ENCODE data around the gene TSBP1.
"Not testable (repeated sequence)": the region's sequence is repeated elsewhere in the genome, so short reads cannot be mapped to it uniquely, and the experiment has no call there.

The TSBP1 gene

DNA sequence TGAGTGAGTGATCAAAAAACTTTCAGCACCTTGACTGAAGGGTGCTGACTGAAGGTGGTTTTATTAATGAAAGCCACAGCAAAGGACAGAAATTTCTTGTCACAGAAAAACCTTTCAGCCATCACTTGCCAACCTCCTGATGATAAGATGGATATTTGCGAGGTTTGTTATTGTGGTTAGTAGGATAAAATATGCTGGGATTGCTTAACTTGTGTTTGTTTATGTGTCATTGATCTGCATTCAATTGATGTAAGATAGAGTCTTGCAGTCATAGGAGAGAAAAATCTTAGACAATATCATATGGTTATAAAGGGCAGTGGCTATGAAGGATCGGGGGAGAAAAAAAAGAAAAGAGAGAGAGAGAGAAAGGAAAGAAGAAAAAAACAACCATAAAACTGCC, 1.2 kb downstream of the TSBP1 start:
- no peak overlapping the region for H3K4me2 ChIP-seq (ENCODE audit: low read length)
- H3K27ac ChIP-seq = no peak overlapping the region
- no peak overlapping the region for H2AFZ ChIP-seq
- no peaks in the 10 kb centered on the region for H3K36me3 ChIP-seq (ENCODE audit: control insufficient read depth, insufficient read depth, low read length)
- no peaks in the 10 kb centered on the region for H3K79me2 ChIP-seq
- H3K27me3 ChIP-seq (ENCODE audit: control insufficient read depth, insufficient read depth, low read length) = no peaks in the 10 kb centered on the region
- no peak overlapping the region for H3K4me3 ChIP-seq (ENCODE audit: low read depth, low read length)
- H3K9ac ChIP-seq = no peak overlapping the region
- no peaks in the 10 kb centered on the region for H3K9me3 ChIP-seq (ENCODE audit: control insufficient read depth, low read length)
- no peak for TF ChIP-seq CTCF (IDR thresholded peaks at IDR 0.05)
- no peaks in the 10 kb centered on the region for H3K4me1 ChIP-seq

GRCh38 chr6:32369660-32370059, 2.0 kb downstream of the TSBP1 start:
- H3K36me3 ChIP-seq (ENCODE audit: control insufficient read depth, insufficient read depth, low read length) = no peaks in the 10 kb centered on the region
- no peaks in the 10 kb centered on the region for H3K9me3 ChIP-seq (ENCODE audit: control insufficient read depth, low read length)
- H3K9ac ChIP-seq = no peak overlapping the region
- H3K79me2 ChIP-seq = no peaks in the 10 kb centered on the region
- no peaks in the 10 kb centered on the region for H3K4me1 ChIP-seq
- no peak overlapping the region for H2AFZ ChIP-seq
- TF ChIP-seq CTCF (IDR thresholded peaks at IDR 0.05) = no peak
- no peaks in the 10 kb centered on the region for H3K27me3 ChIP-seq (ENCODE audit: control insufficient read depth, insufficient read depth, low read length)
- H3K4me2 ChIP-seq (ENCODE audit: low read length) = no peak overlapping the region
- H3K27ac ChIP-seq = no peak overlapping the region
- H3K4me3 ChIP-seq (ENCODE audit: low read depth, low read length) = no peak overlapping the region

DNA sequence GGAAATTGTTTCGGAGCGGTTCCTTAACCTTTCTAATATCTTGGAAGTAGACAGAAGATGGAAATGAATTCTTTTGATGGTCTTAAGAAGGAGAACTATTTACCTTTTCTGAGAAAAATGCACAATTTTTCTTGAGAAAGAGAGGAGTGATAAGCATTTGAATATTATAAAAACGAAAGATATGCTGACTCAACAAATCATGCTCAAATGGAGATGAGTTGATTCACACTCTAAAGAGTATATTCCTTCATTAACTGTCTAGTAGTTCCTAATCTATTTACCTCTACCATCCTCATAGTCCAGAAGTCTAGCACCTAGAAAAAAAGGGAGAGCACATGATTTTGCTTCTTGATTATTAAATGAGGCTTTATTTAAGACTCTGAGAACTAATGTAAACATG, 4.1 kb downstream of the TSBP1 start:
- H3K27me3 ChIP-seq (ENCODE audit: control insufficient read depth, insufficient read depth, low read length) = no peaks in the 10 kb centered on the region
- no peak overlapping the region for H3K4me2 ChIP-seq (ENCODE audit: low read length)
- H2AFZ ChIP-seq = no peak overlapping the region
- no peaks in the 10 kb centered on the region for H3K4me1 ChIP-seq
- no peak for TF ChIP-seq CTCF (IDR thresholded peaks at IDR 0.05)
- H3K9ac ChIP-seq = no peak overlapping the region
- H3K27ac ChIP-seq = no peak overlapping the region
- H3K9me3 ChIP-seq (ENCODE audit: control insufficient read depth, low read length) = no peaks in the 10 kb centered on the region
- H3K4me3 ChIP-seq (ENCODE audit: low read depth, low read length) = no peak overlapping the region
- H3K79me2 ChIP-seq = no peaks in the 10 kb centered on the region
- H3K36me3 ChIP-seq (ENCODE audit: control insufficient read depth, insufficient read depth, low read length) = no peaks in the 10 kb centered on the region

GRCh38 chr6:32359225-32359624, 12.5 kb downstream of the TSBP1 start:
- H3K4me3 ChIP-seq (ENCODE audit: low read depth, low read length); H3K9ac ChIP-seq; H3K4me2 ChIP-seq (ENCODE audit: low read length); H3K36me3 ChIP-seq (ENCODE audit: control insufficient read depth, insufficient read depth, low read length); H3K27ac ChIP-seq; H3K27me3 ChIP-seq (ENCODE audit: control insufficient read depth, insufficient read depth, low read length); H3K4me1 ChIP-seq; H3K79me2 ChIP-seq; H2AFZ ChIP-seq; H3K9me3 ChIP-seq (ENCODE audit: control insufficient read depth, low read length): not testable (repeated sequence)

- not testable (repeated sequence) for H3K79me2 ChIP-seq; H3K4me1 ChIP-seq; H3K4me3 ChIP-seq (ENCODE audit: low read depth, low read length); H3K36me3 ChIP-seq (ENCODE audit: control insufficient read depth, insufficient read depth, low read length); H3K27ac ChIP-seq; H2AFZ ChIP-seq; H3K9ac ChIP-seq; H3K4me2 ChIP-seq (ENCODE audit: low read length); H3K27me3 ChIP-seq (ENCODE audit: control insufficient read depth, insufficient read depth, low read length); H3K9me3 ChIP-seq (ENCODE audit: control insufficient read depth, low read length)
Observed at GRCh38 chr6:32358548-32358947, 13.2 kb downstream of the TSBP1 start.

DNA sequence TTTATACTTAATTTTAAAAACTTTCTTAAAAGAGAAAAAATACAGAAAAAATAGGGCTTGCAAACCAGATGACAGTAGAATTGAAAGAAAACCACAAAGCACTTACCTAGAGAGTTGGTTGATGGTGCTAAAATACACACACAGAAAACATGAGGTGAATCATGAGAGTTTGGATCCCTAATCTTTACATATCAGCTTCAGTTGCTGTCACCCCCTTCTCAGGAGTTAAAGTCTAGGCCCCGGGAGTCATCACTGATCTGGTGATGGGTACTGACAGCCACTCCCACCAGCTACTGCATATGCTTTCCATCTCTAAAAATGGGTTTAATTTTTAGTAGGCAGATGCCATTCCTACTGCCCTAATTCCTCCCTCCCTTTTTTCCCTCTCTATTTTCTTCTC, 16.7 kb downstream of the TSBP1 start:
- Histone ChIP-seq H2AFZ (no peak overlapping the region), H3K27ac (no peak overlapping the region), H3K9me3 (ENCODE audit: control insufficient read depth, low read length) (no peaks in the 10 kb centered on the region), H3K27me3 (ENCODE audit: control insufficient read depth, insufficient read depth, low read length) (no peaks in the 10 kb centered on the region), H3K4me1 (no peaks in the 10 kb centered on the region), H3K4me2 (ENCODE audit: low read length) (no peak overlapping the region), H3K79me2 (no peaks in the 10 kb centered on the region), H3K4me3 (ENCODE audit: low read depth, low read length) (no peak overlapping the region), H3K9ac (no peak overlapping the region), H3K36me3 (ENCODE audit: control insufficient read depth, insufficient read depth, low read length) (no peaks in the 10 kb centered on the region)
- no peak for TF ChIP-seq CTCF (IDR thresholded peaks at IDR 0.05)

Data from parathyroid adenoma (tissue), 2 donors.